ENCODE data around the gene AADACL3. TPM values are rescaled to one million over a fixed set of nuclear protein-coding genes. Genes with fewer than 3 reads are reported as not detected.
"Not testable (repeated sequence)": the region's sequence is repeated elsewhere in the genome, so short reads cannot be mapped to it uniquely, and the experiment has no call there.

Gene AADACL3, protein sequence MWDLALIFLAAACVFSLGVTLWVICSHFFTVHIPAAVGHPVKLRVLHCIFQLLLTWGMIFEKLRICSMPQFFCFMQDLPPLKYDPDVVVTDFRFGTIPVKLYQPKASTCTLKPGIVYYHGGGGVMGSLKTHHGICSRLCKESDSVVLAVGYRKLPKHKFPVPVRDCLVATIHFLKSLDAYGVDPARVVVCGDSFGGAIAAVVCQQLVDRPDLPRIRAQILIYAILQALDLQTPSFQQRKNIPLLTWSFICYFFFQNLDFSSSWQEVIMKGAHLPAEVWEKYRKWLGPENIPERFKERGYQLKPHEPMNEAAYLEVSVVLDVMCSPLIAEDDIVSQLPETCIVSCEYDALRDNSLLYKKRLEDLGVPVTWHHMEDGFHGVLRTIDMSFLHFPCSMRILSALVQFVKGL
- total RNA-seq, result not detected in 2 replicates

DNA sequence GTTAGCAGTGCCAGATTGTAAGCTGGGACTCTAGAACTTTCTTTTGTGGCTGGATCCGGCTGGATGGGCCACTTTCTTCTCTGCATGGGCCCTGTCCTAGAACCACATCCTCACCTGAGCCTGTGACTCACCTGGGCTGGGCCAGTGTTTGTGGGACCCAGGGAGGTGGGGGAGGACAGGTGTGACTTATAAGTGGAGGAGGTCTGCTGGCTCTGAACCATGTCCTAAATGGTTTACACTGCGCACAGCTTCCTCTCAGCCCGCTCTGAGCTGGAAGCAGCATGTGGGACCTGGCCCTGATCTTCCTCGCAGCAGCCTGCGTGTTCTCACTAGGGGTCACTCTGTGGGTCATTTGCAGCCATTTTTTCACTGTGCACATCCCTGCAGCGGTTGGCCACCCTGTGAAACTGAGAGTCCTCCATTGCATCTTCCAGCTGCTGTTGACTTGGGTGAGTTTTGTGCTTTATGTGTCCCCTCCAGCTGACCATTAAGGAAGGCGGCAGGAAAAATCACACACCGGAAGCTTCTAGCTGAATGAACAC is at the start of gene AADACL3:
Gene AADACL3, plus strand, starts transcription at position 215 of the 542 bp plus-strand sequence. Its CDS starts 67 bp downstream, at position 282.
- DNase-seq (ENCODE audit: low read depth), result no peak
- TF ChIP-seq, protein P1, sequence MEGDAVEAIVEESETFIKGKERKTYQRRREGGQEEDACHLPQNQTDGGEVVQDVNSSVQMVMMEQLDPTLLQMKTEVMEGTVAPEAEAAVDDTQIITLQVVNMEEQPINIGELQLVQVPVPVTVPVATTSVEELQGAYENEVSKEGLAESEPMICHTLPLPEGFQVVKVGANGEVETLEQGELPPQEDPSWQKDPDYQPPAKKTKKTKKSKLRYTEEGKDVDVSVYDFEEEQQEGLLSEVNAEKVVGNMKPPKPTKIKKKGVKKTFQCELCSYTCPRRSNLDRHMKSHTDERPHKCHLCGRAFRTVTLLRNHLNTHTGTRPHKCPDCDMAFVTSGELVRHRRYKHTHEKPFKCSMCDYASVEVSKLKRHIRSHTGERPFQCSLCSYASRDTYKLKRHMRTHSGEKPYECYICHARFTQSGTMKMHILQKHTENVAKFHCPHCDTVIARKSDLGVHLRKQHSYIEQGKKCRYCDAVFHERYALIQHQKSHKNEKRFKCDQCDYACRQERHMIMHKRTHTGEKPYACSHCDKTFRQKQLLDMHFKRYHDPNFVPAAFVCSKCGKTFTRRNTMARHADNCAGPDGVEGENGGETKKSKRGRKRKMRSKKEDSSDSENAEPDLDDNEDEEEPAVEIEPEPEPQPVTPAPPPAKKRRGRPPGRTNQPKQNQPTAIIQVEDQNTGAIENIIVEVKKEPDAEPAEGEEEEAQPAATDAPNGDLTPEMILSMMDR (conservative IDR thresholded peaks at IDR 0.05; ENCODE audit: low read depth, low read length), result no peak
- no peak within 1 kb of the TSS for H3K4me3 ChIP-seq (ENCODE audit: low read depth, low read length)

DNA sequence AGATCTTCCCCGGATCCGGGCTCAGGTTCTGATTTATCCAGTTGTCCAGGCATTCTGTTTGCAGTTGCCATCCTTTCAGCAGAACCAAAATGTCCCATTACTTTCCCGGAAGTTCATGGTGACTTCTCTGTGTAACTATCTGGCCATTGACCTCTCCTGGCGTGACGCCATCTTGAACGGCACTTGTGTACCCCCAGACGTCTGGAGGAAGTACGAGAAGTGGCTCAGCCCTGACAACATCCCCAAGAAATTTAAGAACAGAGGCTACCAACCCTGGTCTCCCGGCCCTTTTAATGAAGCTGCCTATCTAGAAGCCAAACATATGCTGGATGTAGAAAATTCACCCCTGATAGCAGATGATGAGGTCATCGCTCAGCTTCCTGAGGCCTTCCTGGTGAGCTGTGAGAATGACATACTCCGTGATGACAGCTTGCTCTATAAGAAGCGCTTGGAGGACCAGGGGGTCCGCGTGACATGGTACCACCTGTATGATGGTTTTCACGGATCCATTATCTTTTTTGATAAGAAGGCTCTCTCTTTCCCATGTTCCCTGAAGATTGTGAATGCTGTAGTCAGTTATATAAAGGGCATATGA is 49.7 kb upstream of the AADACL3 start:
- TF ChIP-seq, protein P1 (conservative IDR thresholded peaks at IDR 0.05; ENCODE audit: low read depth, low read length), result no peak
- H3K4me3 ChIP-seq (ENCODE audit: low read depth, low read length), result no peak overlapping the region

DNA sequence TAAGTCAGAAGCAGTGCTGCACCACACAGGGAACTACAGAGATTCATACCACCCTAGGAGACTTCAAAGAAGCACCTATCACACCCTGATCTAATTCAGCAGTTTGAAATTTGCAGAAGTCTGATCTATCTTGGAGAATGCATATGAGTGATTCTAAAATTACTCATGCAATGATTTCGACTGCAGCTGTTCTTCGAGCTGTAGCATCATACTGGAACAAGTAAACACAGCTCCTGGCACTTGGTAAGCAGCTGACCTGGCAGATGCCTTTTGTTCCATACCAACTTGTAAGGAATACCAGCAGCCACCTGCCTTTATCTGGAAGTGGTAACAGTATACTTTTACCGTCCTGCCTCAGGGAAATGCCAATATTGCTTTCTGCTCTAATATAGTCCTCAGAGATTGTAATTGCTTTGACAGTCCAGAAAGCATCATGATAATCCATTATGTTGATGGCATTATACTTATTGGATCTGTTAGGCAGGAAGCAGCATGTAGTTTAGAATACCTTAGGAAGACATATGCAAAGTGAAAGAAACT is 46.3 kb upstream of the AADACL3 start:
- no peak overlapping the region for H3K4me3 ChIP-seq (ENCODE audit: low read depth, low read length)
- TF ChIP-seq, protein P1 (conservative IDR thresholded peaks at IDR 0.05; ENCODE audit: low read depth, low read length), result no peak
- no peak for DNase-seq (ENCODE audit: low read depth)

More for the DNA sequence above, 49.7 kb upstream of the AADACL3 start:
- DNase-seq (ENCODE audit: low read depth), result no peak

DNA sequence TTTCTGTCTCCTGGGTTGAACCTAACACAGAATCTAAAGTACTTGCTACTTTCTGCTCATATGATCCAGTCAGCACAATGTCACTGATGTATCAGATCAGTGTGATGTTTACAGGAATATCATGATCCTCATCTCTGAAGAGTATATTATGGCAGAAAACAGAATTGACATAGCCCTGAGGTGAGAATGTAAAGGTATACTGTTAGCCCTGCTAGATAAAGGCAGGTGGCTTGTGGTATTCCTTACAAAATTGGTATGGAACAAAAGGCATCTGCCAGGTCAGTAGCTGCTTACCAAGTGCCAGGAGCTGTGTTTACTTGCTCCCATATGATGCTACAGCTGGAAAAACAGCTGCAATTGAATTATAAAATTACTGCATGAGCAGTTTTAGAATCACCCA is 41.6 kb upstream of the AADACL3 start:
- no peak overlapping the region for H3K4me3 ChIP-seq (ENCODE audit: low read depth, low read length)
- TF ChIP-seq, protein P1 (conservative IDR thresholded peaks at IDR 0.05; ENCODE audit: low read depth, low read length), result no peak
- no peak for DNase-seq (ENCODE audit: low read depth)

DNA sequence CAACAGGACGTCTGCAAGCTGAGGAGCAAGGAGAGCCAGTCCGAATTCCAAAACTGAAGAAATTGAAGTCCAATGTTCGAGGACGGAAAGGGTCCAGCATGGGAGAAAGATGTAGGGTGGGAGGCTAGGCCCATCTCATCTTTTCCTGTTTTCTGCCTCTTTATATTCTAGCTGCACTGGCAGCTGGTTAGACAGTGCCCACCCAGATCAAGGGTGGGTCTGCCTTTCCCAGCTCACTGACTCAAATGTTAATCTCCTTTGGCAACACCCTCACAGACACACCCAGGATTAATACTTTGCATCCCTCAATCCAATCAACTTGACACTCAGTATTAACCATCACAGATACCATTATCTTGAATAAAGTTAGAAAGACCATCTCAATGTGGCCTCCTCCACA is 39.8 kb upstream of the AADACL3 start:
- H3K4me3 ChIP-seq (ENCODE audit: low read depth, low read length); DNase-seq (ENCODE audit: low read depth): not testable (repeated sequence)

DNA sequence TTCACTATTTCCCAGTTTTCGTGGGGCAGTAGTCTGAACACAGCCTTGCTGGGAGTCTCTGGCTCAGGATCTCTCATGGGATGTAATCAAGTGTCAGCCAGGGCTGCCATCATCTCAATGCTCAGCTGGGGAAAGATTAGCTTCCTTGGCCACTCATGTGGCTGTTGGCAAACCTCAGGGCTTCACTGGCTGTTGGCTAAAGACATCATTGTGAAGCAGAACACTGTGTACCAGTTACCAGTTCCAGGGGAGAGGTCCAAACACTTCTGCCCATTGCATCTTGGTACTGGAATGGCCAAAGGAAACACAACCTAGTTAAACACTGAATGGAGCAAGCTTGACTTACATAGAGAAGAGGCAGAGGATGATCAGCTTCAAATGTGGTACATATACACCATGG is 38.3 kb upstream of the AADACL3 start:
- DNase-seq (ENCODE audit: low read depth), result no peak
- TF ChIP-seq, protein P1 (conservative IDR thresholded peaks at IDR 0.05; ENCODE audit: low read depth, low read length), result no peak
- H3K4me3 ChIP-seq (ENCODE audit: low read depth, low read length), result no peak overlapping the region

DNA sequence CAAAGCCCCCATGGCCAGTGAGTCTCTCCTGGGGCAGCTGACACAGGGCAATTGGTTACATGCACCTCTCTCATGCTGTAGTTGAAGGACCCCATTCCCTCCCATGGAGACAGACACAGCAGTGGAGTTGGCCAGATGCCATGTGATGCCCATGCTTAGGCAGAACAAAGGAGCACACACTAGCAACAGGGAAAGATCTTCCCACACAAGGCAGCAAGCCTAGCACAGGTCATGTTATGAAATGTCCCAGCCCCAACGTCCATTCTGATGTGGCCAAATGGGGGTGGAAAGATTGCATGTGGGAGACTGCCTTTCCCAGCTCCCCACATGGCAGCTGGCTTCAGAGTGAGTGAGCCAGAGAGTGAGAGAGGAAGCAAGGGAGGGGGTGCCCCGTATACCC is 37.6 kb upstream of the AADACL3 start:
- TF ChIP-seq, protein P1 (conservative IDR thresholded peaks at IDR 0.05; ENCODE audit: low read depth, low read length), result no peak
- no peak for DNase-seq (ENCODE audit: low read depth)
- no peak overlapping the region for H3K4me3 ChIP-seq (ENCODE audit: low read depth, low read length)
